Upper lobe of left lung (tissue), 4 donors: ENCODE measurements around the gene EIF1.

Source experiments
- CTCF ChIP-seq, 6 experiments: fragments of 450-650 bp in 4 of 6; fragments of 200-600 bp in 2 of 6; sonication (generic) in 2 of 6; IDR thresholded peaks; one replicate each; pipeline ENCODE4 v1.5.1; 2016 to 2019; ENCODE audit warnings: antibody characterized with exemption in 6 of 6
- POLR2A ChIP-seq, 4 donors: fragments of 450-650 bp; IDR thresholded peaks; one replicate each; pipeline ENCODE4 v1.5.1; 2016 to 2017; ENCODE audit warnings: antibody characterized with exemption in 4 of 4, mild to moderate bottlenecking in 2 of 4

- TF ChIP-seq CTCF (IDR thresholded peaks at IDR 0.05): no peak
- TF ChIP-seq POLR2A (IDR thresholded peaks at IDR 0.05): no peak
These were observed 2.5 kb downstream of the EIF1 start for GRCh38 chr17:41691031-41691777.
